ENCODE measurements around the gene ZNF587B.
"Not testable (repeated sequence)": the region's sequence is repeated elsewhere in the genome, so short reads cannot be mapped to it uniquely, and the experiment has no call there.

ZNF587B gene

GRCh38 chr19:57872450-57872849 lies 42.4 kb downstream of the ZNF587B start:
- peaks cover 3% of the 10 kb centered on the region for H3K9me3 ChIP-seq (ENCODE audit: severe bottlenecking)
- peaks cover 73% of the 10 kb centered on the region for H3K36me3 ChIP-seq
- no peak for DNase-seq
- H3K27me3 ChIP-seq (ENCODE audit: insufficient read depth, low read depth, severe bottlenecking): no peaks in the 10 kb centered on the region
- no peak overlapping the region for H3K4me3 ChIP-seq (ENCODE audit: low read depth, low read length)
- no peak overlapping the region for H3K27ac ChIP-seq
- TF ChIP-seq, protein P1, sequence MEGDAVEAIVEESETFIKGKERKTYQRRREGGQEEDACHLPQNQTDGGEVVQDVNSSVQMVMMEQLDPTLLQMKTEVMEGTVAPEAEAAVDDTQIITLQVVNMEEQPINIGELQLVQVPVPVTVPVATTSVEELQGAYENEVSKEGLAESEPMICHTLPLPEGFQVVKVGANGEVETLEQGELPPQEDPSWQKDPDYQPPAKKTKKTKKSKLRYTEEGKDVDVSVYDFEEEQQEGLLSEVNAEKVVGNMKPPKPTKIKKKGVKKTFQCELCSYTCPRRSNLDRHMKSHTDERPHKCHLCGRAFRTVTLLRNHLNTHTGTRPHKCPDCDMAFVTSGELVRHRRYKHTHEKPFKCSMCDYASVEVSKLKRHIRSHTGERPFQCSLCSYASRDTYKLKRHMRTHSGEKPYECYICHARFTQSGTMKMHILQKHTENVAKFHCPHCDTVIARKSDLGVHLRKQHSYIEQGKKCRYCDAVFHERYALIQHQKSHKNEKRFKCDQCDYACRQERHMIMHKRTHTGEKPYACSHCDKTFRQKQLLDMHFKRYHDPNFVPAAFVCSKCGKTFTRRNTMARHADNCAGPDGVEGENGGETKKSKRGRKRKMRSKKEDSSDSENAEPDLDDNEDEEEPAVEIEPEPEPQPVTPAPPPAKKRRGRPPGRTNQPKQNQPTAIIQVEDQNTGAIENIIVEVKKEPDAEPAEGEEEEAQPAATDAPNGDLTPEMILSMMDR (IDR thresholded peaks at IDR 0.05; ENCODE audit: low read depth, low read length): no peak

GRCh38 chr19:57873883-57874799 lies 44.0 kb downstream of the ZNF587B start:
- H3K9me3 ChIP-seq (ENCODE audit: severe bottlenecking); H3K4me3 ChIP-seq (ENCODE audit: low read depth, low read length); H3K27ac ChIP-seq; H3K27me3 ChIP-seq (ENCODE audit: insufficient read depth, low read depth, severe bottlenecking); DNase-seq: not testable (repeated sequence)
- H3K36me3 ChIP-seq: peaks cover 70% of the 10 kb centered on the region

GRCh38 chr19:57886046-57886445 lies 55.9 kb downstream of the ZNF587B start:
- DNase-seq: no peak
- no peak overlapping the region for H3K4me3 ChIP-seq (ENCODE audit: low read depth, low read length)
- H3K36me3 ChIP-seq: peaks cover 36% of the 10 kb centered on the region
- H3K27me3 ChIP-seq (ENCODE audit: insufficient read depth, low read depth, severe bottlenecking): no peaks in the 10 kb centered on the region
- TF ChIP-seq, protein P1 (IDR thresholded peaks at IDR 0.05; ENCODE audit: low read depth, low read length): no peak
- H3K9me3 ChIP-seq (ENCODE audit: severe bottlenecking): peaks cover 4% of the 10 kb centered on the region
- no peak overlapping the region for H3K27ac ChIP-seq

- Histone ChIP-seq H3K27ac (peak overlapping the region; percentile 16), H3K36me3 (peaks cover 36% of the 10 kb centered on the region), H3K9me3 (ENCODE audit: severe bottlenecking) (peaks cover 4% of the 10 kb centered on the region), H3K27me3 (ENCODE audit: insufficient read depth, low read depth, severe bottlenecking) (no peaks in the 10 kb centered on the region), H3K4me3 (ENCODE audit: low read depth, low read length) (peak overlapping the region; percentile 99)
- TF ChIP-seq, protein P1 (IDR thresholded peaks at IDR 0.05; ENCODE audit: low read depth, low read length): no peak
- peak; percentile 40 for DNase-seq
Observed at GRCh38 chr19:57887195-57887941, 57.3 kb downstream of the ZNF587B start.

DNA sequence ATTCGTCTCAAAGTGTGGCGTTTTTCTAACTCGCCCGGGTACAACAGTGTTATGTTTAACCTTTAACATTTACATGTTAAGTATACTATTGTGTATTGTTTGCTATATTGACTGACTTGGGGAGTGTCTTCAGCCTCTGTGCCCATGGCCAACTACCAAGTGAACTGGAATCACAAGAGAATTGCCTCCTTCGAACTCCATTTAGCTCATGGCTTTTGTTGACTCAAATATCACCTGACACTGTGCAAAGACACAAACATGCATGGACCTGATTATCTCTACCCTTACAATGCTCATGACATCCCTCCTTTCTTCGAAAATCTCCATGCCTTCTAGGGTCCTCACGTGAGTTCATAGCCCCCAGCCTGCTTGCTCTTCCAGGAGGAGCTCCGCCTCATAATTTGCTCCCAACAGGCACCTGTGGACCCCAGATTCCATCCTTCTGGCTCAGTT lies 58.0 kb downstream of the ZNF587B start:
- TF ChIP-seq, protein P1 (IDR thresholded peaks at IDR 0.05; ENCODE audit: low read depth, low read length): no peak
- H3K36me3 ChIP-seq: peaks cover 31% of the 10 kb centered on the region
- DNase-seq: no peak
- peak overlapping the region; percentile 99 for H3K4me3 ChIP-seq (ENCODE audit: low read depth, low read length)
- H3K27ac ChIP-seq: peak overlapping the region; percentile 88
- H3K9me3 ChIP-seq (ENCODE audit: severe bottlenecking): peaks cover 4% of the 10 kb centered on the region
- H3K27me3 ChIP-seq (ENCODE audit: insufficient read depth, low read depth, severe bottlenecking): no peaks in the 10 kb centered on the region
